ENCODE results near the gene NRROS. TPM values are rescaled to one million over a fixed set of nuclear protein-coding genes. Genes with fewer than 3 reads are reported as not detected.
"Not testable (repeated sequence)": the region's sequence is repeated elsewhere in the genome, so short reads cannot be mapped to it uniquely, and the experiment has no call there.

NRROS gene
- total RNA-seq, 1 donor from 2014 or later = 22.6 TPM

DNA sequence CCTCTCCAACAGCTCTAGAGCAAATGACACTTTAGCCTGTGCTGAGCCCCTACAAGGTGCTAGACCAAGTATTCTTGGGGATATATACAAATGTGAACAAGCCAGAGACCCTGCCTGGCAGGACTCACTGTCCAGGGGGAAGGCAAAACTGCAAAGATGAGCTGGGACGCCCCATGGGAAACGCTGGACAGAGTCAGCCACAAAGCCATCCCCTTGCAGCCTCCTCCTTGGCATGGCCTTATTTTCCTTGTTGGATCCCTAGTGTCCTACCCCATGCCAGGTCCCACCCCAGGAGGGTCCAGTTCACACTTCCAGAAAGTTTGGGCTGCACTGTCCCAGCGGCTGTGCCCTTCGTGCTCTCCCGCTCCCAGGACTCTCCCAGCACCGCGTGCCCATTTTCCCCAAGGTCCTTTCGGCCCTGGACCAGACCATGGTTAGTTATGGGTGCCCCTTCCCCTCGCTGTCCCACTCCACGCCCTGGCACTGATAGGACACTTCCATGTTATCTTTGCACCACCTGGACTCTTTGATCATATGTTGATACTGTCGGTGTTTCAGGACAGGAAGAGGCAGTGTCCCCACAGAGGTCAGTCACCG is 5.8 kb upstream of the NRROS start:
- peak overlapping the region; percentile 28 to 79 for H3K27ac ChIP-seq
- peaks cover 0 to 8% of the 10 kb centered on the region in 2 donors for H3K4me1 ChIP-seq
- TF ChIP-seq, protein P1, sequence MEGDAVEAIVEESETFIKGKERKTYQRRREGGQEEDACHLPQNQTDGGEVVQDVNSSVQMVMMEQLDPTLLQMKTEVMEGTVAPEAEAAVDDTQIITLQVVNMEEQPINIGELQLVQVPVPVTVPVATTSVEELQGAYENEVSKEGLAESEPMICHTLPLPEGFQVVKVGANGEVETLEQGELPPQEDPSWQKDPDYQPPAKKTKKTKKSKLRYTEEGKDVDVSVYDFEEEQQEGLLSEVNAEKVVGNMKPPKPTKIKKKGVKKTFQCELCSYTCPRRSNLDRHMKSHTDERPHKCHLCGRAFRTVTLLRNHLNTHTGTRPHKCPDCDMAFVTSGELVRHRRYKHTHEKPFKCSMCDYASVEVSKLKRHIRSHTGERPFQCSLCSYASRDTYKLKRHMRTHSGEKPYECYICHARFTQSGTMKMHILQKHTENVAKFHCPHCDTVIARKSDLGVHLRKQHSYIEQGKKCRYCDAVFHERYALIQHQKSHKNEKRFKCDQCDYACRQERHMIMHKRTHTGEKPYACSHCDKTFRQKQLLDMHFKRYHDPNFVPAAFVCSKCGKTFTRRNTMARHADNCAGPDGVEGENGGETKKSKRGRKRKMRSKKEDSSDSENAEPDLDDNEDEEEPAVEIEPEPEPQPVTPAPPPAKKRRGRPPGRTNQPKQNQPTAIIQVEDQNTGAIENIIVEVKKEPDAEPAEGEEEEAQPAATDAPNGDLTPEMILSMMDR (IDR thresholded peaks at IDR 0.05) = no peak
- no peak overlapping the region for H3K4me3 ChIP-seq
- H3K27me3 ChIP-seq = no peaks in the 10 kb centered on the region
- intact Hi-C loops (cut with DNase I) = no loop called here
- no peaks in the 10 kb centered on the region for H3K9me3 ChIP-seq
- no peaks in the 10 kb centered on the region for H3K36me3 ChIP-seq
- no peak for DNase-seq (ENCODE audit: low spot score in 2 of 2)

DNA sequence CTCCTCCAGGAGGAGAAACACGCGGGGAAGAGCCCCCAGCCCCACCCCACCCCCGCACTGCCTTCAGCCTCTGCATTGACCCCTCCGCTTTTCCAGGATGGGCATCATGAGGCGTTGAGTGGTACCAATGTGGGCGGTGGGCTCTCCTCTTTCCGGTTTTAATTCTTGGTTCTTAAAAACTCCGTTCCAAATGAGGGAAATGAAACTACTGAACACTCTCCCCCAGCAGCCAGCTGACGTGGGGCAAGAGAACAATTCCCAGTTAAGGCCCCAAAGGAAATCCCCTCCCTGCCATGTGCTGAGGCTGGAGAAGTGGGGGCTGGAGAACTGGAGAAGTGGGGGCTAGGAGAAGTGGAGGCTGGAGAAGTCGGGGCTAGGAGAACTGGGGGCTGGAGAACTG is 5.3 kb upstream of the NRROS start:
- no peaks in the 10 kb centered on the region for H3K36me3 ChIP-seq
- H3K27me3 ChIP-seq = no peaks in the 10 kb centered on the region
- peaks cover 0 to 8% of the 10 kb centered on the region in 2 donors for H3K4me1 ChIP-seq
- intact Hi-C loops (cut with DNase I) = no loop called here
- no peak overlapping the region for H3K4me3 ChIP-seq
- TF ChIP-seq, protein P1 (IDR thresholded peaks at IDR 0.05) = no peak
- H3K9me3 ChIP-seq = no peaks in the 10 kb centered on the region
- DNase-seq (ENCODE audit: low spot score in 2 of 2) = no peak
- H3K27ac ChIP-seq = no peak overlapping the region

DNA sequence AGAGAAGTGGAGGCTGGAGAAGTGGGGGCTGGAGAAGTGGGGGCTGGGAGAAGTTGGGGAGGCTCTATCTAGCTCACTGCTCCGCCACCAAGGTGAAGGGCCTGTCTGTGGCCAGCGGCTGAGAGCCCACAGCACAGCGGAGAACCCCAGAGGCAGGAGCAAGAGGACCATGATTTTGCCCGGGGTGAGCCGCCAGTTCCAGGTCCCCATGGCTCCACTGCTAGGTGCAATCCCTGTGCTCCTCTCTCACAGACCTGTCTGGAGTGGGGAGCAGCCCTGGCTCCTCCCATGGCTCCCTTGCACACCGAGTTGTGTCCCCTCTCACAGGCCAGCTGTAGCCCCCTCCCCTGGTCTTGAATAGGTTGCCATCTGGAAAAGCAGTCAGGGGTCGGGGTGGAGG is 4.7 kb upstream of the NRROS start:
- no peak overlapping the region for H3K4me3 ChIP-seq
- TF ChIP-seq, protein P1 (IDR thresholded peaks at IDR 0.05) = no peak
- intact Hi-C loops (cut with DNase I) = no loop called here
- H3K27me3 ChIP-seq = no peaks in the 10 kb centered on the region
- no peak for DNase-seq (ENCODE audit: low spot score in 2 of 2)
- H3K4me1 ChIP-seq = peaks cover 0 to 11% of the 10 kb centered on the region in 2 donors
- no peak overlapping the region for H3K27ac ChIP-seq
- no peaks in the 10 kb centered on the region for H3K9me3 ChIP-seq
- no peaks in the 10 kb centered on the region for H3K36me3 ChIP-seq

DNA sequence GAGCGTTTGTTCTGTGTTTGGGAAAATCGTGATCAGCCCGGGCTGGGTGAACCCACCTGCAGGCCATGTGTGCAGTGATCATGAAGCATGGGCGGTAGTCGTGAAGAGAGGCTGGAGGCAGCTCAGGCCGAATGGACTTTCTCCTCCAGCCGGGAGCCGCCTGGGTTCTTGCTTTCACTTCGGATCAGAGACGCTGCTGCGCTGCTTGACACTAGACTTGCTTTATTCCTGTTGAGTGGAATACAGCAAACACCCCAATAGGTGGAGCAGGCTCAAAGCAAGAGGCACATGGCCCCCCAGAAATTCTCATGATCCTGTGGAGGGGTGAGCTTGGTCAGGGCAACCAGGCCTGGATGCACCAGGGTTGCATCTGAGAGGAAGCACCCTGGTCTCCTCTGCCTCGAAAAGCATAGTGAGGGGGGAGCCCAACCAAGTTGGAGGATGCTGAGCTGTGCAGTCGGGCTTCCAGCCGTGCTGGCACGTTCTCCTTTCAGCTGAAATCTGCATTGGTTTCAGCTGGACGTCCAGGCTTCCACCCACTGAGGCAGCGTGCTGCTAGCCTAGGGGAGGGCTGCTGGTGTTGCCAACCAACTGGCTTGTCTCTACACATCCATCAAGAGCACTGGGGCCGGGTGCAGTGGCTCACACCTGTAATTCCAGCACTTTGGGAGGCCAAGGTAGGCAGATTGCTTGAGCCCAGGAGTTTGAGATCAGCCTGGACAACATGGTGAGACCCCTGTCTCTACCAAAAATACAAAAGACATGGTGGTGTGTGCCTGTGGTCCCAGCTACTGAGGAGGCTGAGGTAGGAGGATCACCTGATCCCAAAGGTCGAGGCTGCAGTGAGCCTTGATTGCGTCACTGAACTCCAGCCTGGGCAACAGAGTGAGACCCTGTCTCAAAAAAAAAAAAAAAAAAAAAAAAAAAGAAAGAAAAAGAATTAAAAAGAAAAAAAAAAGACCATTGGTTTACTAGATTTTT is 2.8 kb upstream of the NRROS start:
- Histone ChIP-seq H3K27me3 (peaks cover 4% of the 10 kb centered on the region), H3K4me3 (no peak overlapping the region), H3K36me3 (no peaks in the 10 kb centered on the region), H3K4me1 (peaks cover 0 to 9% of the 10 kb centered on the region in 2 donors), H3K9me3 (no peaks in the 10 kb centered on the region), H3K27ac (no peak overlapping the region)
- TF ChIP-seq, protein P1 (IDR thresholded peaks at IDR 0.05) = no peak
- intact Hi-C loops (cut with DNase I) = no loop called here
- DNase-seq (ENCODE audit: low spot score in 2 of 2) = no peak

DNA sequence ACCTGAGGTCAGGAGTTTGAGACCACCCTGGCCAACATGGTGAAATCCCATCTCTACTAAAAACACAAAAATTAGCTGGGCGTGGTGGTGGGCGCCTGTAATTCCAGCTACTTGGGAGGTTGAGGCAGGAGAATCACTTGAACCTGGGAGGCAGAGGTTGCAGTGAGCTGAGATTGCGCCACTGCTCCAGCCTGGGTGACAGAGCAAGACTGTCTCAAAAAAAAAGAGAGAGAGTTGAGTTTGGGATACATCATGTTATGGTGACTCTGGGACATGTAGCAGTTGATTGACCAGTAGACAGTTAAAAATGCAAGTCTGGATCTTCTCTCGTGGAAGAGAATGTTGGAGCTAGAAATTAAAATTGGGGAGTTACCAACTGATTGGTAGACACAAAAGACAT is 1.6 kb upstream of the NRROS start:
- H3K4me3 ChIP-seq; H3K27ac ChIP-seq; intact Hi-C loops (cut with DNase I); H3K4me1 ChIP-seq; H3K9me3 ChIP-seq; DNase-seq (ENCODE audit: low spot score in 2 of 2); H3K36me3 ChIP-seq; H3K27me3 ChIP-seq: not testable (repeated sequence)

DNA sequence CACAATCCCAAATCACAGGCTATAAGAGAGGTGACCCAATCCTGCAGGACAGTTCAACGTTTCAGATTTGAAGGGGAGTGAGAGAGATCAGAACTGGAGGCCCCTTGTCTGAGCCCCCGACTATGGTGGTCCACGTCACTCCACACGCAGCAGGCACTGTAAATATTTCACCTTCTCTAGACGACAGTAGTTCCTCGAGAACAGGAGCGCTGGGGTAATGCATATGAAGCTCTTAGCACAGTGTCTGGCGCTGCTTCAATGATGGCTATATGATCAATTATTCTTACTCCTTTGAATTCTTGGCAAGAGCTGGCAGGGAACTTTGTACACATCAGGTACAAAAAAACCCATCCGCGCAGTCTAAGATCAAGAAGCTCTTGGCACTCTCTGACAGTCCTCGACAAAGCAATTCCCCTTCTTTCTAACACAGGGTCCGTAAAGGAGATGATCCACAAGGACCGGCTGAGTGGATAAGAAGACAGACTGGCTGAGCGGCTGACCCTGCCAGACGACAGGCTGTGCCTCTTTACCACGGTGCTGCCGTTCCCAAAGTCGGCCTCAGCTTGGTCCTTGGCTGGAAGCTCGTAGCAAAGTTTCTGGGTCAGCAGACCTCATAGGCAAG is 522 bp upstream of the NRROS start:
- H3K9me3 ChIP-seq = no peaks in the 10 kb centered on the region
- peak overlapping the region; percentile 46 to 63 for H3K4me3 ChIP-seq
- TF ChIP-seq, protein P1 (IDR thresholded peaks at IDR 0.05) = no peak
- H3K4me1 ChIP-seq = peaks cover 0 to 3% of the 10 kb centered on the region in 2 donors
- H3K27me3 ChIP-seq = peaks cover 4% of the 10 kb centered on the region
- intact Hi-C loops (cut with DNase I) = no loop called here
- peak overlapping the region; percentile 10 to 13 for H3K27ac ChIP-seq
- H3K36me3 ChIP-seq = no peaks in the 10 kb centered on the region
- no peak for DNase-seq (ENCODE audit: low spot score in 2 of 2)
